HG02642 (cell line): ENCODE results near the gene SLC9A3.

ENCODE experiments used
- ATAC-seq: cut with Tn5 transposase; IDR thresholded peaks from one replicate; pipeline ENCODE4 v1.9.1; 2021; ENCODE audit warnings: mild to moderate bottlenecking; ENCODE audit not compliant: unreplicated experiment, poor library complexity

SLC9A3 gene

GRCh38 chr5:528629-529511 is 4.6 kb upstream of the SLC9A3 start:
- no peak for ATAC-seq

GRCh38 chr5:527646-528628 is 3.7 kb upstream of the SLC9A3 start:
- ATAC-seq: no peak

GRCh38 chr5:526456-527088 is 2.3 kb upstream of the SLC9A3 start:
- ATAC-seq: no peak

GRCh38 chr5:525916-526315 is 1.7 kb upstream of the SLC9A3 start:
- no peak for ATAC-seq

- no peak for ATAC-seq
Measured at GRCh38 chr5:524973-525761, 918 bp upstream of the SLC9A3 start.

GRCh38 chr5:523441-524222 is 617 bp downstream of the SLC9A3 start:
- ATAC-seq: no peak

GRCh38 chr5:522899-523440 is 1.3 kb downstream of the SLC9A3 start:
- no peak for ATAC-seq

GRCh38 chr5:522116-522515 is 2.1 kb downstream of the SLC9A3 start:
- no peak for ATAC-seq

- no peak for ATAC-seq
Measured at GRCh38 chr5:521680-522079, 2.6 kb downstream of the SLC9A3 start.

GRCh38 chr5:520850-521226 is 3.4 kb downstream of the SLC9A3 start:
- ATAC-seq: no peak

GRCh38 chr5:520196-520849 is 3.9 kb downstream of the SLC9A3 start:
- ATAC-seq: no peak

- ATAC-seq: no peak
Measured at GRCh38 chr5:518721-519120, 5.5 kb downstream of the SLC9A3 start.

GRCh38 chr5:517535-518100 is 6.6 kb downstream of the SLC9A3 start:
- ATAC-seq: no peak

GRCh38 chr5:516980-517379 is 7.3 kb downstream of the SLC9A3 start:
- no peak for ATAC-seq

GRCh38 chr5:516338-516925 is 7.8 kb downstream of the SLC9A3 start:
- ATAC-seq: no peak

- no peak for ATAC-seq
Measured at GRCh38 chr5:515273-515836, 8.9 kb downstream of the SLC9A3 start.

- ATAC-seq: no peak
Measured at GRCh38 chr5:514673-515072, 9.6 kb downstream of the SLC9A3 start.
